Hematopoietic multipotent progenitor cell treated with erythropoietin and hydrocortisone succinate and interleukin-3 and kit ligand, for 17 days (in vitro differentiated cells): ENCODE data around the gene RIMS4.
"Not testable (repeated sequence)": the region's sequence is repeated elsewhere in the genome, so short reads cannot be mapped to it uniquely, and the experiment has no call there.

Experiments used
- DNase-seq: peaks from one replicate; pipeline ENCODE4 v3.0.0-alpha.2; 2015; ENCODE audit warnings: low spot score

Gene RIMS4

DNA sequence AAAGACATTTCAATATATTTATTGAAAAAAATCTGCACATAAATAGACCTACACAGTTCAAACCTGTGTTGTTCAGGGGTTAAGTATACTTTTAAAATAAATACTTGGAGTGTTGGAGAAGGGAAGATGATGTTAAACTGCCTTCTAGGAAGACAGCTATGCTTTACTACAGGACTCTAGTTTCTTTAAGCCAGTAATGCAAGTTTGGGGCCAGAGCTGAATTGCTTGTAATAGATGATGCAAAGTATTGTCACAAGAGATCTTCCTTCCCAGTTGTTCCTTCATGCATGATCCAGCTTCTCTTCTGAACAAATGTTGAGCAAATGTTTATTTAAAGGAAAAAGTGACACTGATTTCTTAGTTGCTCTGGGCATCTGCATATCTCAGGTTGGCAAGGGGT, 20.2 kb upstream of the RIMS4 start:
- DNase-seq, result no peak

DNA sequence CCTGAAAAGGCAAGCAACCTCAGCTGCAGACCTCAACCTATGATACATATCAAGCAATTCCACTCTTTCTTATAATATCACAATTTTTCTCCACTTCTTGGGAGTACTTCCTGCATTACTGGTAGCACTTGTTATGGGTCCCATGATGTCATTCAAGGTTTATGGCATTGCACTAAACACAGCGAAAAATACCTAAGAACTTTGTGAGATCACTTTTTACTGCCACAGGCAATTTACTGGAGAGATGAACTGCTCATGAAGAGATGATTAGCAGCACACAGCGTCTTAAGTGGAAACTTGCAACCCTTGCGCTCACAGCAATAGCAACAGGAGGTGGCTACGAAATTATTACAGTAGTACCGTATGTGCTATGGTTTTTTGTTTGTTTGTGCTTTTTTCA, 19.3 kb upstream of the RIMS4 start:
- no peak for DNase-seq

DNA sequence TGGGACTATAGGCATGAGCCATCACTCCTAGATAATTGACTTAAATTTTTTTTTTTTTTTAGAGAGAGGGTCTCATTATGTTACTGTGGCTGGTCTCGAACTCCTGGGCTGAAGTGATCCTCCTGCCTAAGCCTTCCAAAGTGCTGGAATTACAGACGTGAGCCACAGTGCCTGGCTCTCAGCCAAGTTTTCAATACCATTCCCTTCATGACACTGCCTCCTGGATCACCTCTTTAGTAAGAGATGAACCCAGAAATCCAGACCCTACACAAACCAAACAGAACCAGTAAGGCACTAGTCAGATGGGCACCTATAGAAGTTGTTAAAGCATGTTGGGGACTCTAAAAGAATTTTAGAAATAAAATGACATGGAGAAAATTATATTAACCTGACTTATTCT, 18.3 kb upstream of the RIMS4 start:
- no peak for DNase-seq

DNA sequence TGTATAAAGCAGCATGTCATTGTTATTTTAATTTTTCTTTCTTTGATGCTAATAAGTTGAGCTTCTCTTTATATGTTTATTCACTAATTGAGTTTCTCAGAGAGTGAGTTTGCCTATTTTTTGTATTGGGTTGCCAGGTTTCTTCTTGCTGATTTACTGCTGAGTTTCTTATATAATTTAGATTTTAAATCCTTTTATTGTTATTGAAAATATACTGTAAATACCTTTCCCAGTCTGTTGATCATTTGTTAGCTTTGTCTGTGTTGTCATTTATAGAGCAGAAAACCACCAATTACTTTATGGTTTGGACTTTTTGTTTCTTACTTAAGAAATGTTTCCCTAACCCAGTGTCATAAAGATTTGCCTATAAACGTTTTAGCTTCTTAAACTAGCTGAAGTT, 17.1 kb upstream of the RIMS4 start:
- DNase-seq, result no peak

DNA sequence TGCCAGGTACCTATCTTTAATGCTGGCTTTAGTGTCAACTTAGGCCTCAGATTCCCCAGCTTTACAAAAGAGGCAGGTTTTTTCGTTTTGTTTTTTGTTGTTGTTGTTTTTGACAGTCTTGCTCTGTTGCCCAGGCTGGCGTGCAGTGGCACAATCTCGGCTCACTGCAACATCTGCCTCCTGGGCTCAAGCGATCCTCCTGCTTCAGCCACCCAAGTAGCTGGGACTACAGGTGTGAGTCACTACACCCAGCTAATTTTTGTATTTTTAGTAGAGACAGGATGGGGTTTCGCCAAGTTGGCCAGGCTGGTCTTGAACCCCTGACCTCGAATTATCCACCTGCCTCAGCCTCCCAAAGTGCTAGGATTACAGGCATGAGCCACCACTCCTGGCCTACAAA, 11.2 kb upstream of the RIMS4 start:
- not testable (repeated sequence) for DNase-seq

DNA sequence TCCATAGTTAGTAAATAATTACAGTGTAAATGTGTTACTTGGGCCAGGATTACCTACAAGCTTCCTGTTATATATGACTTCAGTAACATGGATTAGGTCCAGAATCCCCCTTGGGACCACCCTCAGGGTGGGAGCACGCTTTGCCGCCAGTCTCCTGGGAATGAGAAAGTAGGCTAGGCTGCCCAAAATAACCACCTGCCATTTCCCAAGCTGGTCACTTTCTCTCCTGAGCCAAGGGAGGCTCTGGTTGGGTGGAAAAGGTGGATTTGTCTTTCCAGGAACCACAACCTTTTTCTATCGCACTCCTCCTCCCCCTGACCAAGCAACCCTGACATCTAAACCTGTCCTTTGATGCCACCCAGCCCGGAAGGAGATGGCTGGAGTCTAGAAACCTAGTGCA, 9.6 kb upstream of the RIMS4 start:
- DNase-seq, result no peak

DNA sequence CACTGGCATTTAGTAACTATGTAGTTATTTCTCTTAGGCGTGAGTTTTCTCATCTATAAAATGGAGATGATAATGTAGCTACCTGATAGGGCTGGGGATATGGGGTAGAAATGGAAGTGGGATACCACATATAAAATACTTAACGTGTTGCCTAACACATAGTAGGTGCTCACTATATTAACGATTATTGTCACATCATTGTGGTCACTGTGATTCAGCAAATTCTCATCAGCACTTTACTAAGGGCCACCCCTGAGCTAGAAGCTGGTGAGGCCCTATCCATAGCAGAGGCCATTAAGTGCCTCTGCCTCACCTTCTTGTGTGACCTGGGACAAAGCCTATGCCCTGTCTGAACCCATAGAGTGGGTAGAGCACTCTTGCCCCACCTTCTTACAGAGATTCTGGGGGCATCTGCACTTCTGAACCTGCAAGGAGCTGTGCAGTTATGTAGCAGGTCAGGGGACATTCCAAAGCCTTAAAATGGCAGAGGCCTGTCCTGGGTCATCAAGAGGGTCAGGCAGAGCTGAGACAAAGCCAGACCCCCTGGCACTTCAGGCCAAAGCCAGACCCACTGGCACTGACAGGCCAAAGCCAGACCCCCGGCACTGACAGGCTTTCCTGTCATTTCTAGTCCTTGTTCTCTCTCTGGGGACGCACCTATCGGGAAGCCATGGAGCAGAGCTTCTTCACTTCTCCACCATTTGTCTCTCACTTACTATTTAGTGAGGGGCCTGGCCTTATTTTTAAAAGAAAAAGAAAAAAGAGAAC, 7.0 kb upstream of the RIMS4 start:
- DNase-seq, result no peak

DNA sequence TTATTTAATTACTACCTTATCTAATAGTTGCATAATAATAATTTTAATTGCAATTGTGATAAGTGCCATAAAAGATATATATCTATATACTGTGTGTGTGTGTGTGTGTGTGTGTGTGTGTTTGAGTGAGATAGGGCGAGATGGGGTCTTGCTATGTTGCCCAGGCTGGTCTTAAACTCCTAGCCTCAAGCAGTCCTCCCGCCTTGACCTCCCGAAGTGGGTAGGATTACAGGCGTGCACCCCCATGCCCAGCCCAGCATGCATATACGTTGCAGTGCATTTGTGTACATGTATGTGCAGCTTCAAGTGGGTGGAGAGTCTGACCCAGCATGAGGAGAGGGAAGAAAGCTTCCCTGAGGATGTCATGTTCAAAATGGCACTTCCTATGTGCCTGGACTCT, 4.6 kb upstream of the RIMS4 start:
- no peak for DNase-seq

DNA sequence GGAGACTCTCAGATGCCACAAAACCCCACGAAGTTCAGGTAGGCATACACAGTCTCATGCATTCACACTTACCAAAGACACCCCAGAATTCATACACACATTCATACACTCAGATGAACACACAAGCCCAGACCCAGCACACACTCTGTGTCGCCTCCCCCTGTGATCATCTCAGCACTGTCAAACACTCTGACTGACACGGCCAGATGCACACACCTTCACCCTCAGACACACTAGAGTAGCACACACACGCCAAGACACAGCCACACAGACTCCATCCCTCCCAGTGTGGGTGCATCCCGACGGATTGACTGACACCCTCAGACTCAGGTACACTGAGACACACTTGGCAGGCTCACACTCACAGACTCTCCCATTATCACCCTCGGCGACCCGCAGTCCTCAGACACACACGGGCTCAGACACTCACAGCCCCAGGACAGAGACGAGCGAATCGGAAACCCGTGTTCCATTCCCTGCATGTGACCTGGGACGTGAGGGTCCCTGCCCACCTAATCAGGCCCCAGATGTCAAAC, 872 bp upstream of the RIMS4 start:
- no peak for DNase-seq

DNA sequence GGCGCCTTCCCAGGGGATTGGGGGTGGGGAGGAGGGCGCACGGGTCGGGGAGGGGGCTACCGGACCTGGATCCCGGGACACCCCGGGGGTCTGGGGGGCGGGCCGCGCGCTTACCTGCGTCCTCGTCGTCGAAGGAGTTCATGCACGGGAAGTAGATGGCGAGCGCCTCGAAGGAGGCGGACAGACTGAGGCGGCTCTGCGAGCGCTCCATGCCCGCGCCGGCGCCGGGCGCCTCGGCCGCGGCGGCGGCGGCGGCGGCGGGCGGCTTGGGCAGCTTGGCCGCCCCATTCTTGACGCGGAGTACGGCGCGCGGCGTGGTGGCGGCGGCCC, 320 bp downstream of the RIMS4 start:
- no peak for DNase-seq

DNA sequence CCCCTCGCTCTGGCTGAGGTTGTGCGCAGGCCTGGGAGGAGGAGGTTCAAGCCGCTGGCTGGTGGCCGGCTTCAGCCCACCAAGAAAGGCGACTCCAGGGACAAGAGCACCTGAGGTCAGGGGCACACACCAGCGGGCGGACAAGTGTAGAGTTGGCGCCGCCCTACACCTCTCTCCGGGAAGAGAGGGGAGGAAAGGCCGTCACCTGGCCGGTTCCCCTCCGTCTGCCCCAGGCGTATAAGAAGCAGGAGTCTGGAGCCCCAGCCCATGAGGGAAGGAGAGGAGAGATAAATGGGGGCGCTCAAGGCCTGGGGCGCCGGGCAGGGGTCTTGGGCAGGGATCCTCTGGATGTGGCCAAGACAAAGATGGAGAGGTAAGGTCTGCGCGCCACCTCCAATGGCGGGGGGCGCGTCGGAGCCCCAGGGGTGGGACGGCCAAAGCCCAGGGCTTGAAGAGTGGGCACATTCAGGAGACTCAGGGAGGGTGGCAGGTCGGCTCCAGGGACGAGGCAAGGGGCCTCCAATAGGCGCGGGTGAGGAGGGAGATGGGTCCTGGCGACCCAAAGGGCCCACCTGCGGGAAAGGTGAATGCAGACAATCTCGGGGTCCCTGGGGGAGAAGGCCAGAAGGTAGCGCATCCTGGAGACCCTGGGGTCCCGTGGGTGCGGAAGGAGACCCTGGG, 826 bp downstream of the RIMS4 start:
- DNase-seq, result no peak

DNA sequence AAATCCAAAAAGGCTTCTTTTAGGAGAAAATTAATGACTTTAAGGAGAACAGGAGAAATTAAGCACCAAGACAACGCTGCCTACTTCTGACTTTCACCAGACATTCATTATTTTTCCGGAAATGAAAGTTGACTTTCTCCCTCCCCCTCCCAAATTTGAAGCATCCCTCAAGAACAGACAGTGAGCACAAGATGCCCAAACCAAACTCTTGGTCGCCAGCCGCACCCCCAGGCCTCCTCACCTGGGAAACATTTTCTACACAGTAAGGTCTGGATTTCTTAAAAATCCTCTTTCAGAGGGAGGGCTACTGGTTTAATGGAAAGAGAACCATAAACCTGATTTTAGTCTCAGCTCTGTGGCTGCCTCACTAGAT, 2.7 kb downstream of the RIMS4 start:
- no peak for DNase-seq

DNA sequence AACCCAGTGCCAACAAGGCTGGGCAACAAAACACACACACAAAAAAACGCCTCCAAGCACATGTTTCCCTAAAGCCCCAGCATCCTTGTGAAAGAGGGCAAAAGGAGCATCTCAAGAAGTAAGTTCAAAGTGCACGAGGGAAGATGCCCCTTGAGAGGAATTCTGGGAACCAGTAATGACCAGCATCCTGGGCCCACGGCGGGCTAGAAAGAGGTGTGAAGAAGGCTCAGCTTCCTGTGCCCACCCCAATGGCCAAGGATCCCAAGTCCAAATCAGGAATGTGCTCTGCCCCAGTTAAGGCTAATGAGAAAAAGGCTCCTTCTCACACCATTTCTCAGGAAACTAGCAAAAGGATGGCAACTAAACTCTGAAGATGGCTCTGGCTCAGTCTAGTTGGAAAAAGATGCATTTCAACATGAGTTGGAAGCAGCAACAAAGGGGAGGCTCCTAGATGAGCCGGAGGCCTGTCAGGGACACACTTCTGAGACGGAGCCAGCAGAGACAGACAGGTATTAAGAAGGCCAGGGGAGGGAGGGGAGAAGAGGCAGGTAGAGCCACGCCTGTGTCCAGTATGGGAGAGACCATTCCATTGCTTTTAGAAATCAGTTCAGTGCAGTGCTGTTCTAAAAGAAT, 3.2 kb downstream of the RIMS4 start:
- no peak for DNase-seq

DNA sequence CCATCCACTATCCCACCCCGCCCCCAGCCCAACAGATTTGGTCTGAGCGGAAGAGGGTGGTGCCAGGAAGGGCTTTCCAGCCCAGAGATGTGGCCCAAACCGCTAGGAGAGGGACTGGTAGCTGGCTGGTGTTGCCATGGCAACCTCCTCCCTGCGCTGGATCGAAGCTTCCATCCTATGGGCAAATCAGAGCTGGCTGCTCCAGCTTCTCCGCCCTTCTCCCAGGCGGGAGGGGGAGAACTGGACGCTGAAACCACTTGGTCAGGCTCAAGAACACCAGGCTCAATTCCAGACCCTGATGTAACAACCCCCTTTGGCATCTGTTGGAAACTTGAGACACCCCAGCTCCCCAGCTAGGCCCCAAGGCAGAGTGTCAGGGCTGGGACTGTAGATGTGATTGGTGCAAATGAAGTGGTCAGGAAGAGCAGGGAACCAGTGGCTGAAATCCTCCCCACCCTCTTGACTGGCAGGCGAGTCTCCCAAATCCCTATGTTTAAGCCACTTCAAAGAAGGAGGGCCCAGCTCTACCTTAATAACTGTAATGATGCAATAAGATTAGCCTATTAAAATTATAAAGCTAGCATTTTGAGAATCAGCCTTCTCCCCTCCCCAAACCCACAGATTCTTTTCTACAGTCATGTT, 4.2 kb downstream of the RIMS4 start:
- no peak for DNase-seq

DNA sequence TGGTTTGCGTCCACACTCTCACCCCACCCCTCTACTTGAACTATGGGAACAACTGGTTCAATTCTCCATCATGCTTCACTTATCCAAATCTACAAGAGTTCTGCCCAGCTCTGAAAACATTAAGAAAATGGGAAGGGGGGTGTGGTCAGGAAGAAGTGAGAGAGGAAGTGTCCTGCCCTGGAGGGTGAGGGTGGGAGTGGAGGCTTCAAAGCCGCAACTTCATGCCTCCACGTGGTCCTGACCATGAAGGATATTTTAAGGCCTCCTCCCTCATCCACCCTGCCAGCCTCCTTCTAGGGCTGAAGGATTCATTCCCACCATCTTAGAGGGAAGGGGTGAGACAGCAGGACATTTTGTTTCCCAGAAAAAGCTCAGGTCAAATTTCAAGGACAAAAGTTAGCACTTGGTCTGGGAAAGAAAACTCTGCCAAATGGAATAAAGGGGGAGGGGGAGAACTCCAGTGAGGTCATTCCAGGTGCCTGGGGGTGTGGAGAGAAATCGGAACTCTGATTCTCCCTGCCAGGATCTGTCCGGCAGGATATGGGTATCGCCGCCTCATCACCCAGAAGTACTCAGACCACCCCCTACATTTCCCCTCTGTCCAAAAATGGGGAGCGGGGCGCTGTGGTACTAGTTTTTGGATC, 4.9 kb downstream of the RIMS4 start:
- DNase-seq, result no peak

DNA sequence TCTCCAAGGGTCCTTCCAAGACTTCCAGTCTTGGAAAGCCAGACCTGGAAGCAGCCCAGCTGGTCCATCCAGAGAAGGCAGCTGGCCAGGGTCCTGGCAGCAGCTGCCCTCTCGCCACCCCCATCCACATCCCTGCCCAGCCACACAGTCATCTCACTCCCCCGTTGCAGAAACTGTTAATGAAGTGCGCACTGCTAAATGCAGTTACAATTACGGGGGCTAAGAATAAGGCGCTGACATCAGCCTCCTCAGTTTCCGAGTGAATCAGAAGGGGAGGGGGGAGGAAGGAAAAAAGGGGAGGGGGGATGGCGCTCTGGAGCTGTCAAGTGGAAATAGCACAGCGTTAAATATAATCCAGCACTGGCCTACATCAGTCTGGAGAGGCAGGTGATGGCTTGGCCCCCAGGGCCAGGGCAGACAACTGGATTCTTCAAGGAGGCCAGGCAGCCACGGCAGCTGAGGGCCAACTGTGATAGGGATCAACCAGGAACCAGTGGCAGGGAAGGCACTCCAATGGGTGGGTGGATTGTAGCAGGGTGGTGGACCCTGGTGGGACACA, 6.9 kb downstream of the RIMS4 start:
- DNase-seq, result no peak

DNA sequence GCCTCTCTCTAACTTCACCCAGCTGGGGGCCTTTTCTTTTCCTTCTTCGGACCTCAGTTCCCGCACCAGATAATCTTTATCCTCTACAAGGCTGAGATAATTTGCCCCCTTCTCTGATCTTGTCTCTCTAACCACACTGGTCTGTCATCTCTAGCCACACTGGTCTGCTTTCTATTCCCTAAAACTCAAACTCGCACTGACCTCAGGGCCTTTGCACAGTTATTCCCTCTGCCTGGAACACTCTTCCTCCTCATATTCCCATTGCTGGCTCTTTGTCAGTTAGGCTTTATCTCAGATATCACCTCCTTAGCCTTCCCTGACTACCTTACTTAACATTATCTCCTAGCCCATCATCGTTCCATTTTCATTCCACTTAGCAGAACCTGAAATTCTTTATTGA, 7.6 kb downstream of the RIMS4 start:
- DNase-seq, result no peak

DNA sequence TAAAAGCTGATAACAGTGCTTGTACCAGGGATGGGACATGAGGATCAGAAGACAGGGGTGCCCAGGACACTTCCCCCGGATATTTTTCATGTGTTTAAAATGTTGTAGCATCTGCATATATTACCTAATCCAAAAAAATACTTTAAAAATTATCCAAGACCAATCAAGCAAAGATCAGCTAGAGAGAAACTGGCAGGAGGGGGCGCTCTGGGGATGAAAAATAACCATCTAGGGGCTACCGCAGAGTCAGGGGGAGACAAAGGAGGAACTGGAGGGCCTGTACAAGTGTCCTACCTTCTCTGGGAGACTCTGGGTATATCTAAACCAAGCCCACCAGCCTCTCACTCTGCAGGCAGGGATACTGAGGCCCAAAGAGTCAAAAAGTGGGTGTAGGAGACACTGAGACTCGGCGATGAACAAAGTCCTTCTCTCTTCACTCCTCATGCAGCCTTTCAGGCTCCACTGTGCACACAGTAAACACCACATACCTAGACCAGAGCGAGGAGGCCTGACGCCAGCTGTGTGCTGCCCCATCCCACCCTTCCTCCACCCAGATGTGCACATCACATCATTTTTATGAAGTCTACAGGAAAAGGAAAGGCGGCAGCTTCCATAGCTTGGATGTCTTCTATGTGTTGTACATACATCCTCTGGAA, 9.8 kb downstream of the RIMS4 start:
- DNase-seq, result no peak

DNA sequence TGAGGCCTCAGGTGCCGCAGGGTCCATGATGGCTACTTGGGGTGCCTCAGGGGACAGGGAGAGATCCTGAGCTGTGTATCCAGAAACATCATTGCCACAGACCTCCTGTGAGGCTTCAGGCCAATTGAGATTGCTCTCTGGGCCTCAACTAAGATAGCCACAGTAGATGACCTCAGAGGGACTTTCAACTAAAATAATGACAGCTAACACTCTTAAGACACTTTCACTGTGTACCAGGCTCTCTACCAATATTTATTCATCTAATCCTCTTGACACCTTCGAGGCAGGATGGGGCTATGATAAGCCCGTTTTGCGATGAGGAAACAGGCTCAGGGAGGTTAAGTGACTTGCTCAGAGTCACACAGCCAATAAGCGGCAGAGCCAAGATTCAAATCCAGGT, 10.7 kb downstream of the RIMS4 start:
- DNase-seq, result no peak

DNA sequence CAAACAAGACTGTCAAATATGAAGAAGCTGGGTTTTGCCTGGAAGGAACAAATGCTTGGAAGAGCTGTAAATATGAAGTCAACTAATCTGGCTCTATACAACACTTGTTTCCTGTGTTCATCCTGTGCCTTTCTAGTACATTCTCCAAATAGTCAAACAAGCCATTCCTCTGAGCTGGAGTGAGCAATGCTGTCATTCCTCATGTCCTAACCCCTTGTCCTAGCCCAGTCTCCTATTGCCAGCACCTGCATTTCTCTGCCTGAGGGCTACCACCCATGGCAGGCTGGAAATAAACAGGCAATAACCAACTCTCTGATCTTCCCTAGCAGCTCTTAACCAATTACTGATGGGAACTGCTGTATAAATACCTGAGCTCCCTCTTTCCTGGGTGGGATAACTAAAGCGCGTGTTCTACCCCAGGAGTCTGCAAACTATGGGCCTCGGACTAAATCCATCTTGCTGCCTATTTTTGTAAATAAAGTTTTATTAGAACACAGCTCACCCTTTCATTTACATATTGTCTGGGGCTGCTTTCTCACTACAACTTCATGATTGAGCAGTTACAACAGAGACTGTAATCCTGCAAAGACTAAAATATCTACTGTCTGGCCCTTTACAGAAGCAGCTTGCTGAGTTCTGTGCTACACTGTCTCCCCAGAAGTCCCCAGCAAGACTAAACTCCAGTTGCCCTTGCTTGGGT, 13.4 kb downstream of the RIMS4 start:
- DNase-seq, result no peak

DNA sequence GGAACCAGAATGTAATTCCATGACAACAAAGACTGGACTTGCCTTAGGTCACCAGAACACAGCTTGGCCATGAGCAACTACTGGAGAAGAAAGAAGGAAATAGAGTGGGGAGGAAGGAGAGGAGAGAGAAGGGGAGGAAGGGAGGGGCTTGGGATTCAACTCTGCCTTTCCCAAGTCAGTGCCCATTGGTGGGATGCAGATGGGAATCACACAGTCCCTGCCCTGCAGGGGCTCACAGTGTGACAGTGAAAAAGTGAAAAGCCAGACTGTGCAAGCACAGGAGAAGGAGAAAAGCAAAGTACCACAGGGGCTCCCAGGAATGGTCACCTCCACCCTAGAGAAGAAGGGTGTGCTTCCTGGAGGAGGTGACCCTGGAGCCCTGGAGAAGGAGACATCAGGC, 14.0 kb downstream of the RIMS4 start:
- no peak for DNase-seq
